NCI-H1105 (cell line): Measurements from ENCODE around the gene SERTM1.

Experiments used
- DNase-seq: peaks from one replicate; lab custom pipeline; 2025; lab: John Stamatoyannopoulos, UW

The SERTM1 gene

DNA sequence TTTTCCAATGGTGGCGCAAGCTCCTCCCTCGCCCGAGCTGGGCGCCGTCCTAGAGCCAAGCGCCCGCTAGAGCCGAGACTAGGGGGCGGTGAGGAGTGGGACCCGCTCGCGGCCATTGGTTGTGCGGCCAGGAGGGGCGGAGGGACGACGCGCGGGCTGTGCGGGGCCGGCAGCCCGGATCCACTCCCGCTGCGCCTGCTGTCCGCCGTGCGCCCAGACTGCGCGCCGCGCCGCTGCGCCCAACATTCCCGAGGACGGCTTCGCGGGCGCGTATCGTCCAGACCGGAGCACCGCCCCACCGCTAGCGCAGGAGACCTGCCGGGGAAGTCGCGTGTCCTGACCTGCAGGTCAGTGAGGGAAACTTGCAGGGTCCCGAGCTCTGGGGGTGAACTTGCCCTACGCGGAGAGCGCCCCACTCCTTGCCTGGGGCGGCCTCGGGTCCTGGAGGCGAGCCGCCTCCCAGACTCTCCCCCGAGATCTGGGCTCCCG, at the start of gene SERTM1:
TSS of gene SERTM1 (plus strand) at position 183 of the 489 bp plus-strand sequence. CDS start 21,059 bp downstream, outside the sequence.
- DNase-seq = peak; percentile 17

DNA sequence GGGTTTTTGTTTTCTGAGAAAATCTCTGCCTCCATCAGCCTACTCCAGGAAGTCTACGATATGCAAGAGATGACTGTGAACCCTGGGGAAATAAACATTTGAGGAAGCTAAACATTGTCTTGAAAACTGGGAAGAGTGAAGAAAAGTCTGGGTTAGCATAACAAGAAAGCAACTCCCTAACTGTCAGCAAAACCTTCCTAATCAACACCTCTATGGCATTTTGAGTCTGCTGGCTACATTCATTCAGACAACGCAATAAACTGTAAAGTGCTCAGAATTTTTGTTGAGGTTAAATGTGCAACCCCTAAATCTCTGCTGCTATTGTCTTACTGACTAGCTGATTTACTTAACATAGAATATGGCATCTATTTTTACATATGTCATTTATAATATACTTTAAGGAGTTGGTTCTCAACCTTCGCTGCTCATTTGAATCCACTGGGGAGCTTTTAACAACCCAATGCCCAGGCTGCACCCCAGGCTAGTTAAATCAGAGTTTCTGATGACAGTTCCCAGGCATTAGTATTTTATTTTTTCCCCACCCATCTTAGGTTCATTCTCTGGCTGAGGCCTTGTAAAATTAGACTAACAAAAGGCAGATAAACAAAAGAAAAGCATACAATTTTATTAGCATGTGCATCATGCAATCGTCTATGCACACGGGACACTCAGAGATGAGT, 45.3 kb upstream of the SERTM1 start:
- DNase-seq = no peak

DNA sequence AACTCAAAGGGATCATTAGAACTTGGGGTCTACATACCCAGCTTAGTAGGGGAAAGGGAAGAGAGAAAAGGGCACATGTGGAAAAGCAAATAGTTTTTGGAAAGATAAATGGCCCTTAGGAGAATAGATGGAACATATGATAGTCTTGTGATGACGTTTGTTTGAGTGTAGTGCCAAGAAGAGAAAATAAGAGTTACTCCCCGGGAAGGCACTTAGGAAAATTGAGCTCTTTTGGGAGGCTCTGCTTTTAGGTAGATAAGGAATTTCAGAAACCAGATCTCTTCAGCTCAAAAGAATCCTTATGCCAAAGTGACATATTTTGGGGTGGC, 44.8 kb upstream of the SERTM1 start:
- no peak for DNase-seq

DNA sequence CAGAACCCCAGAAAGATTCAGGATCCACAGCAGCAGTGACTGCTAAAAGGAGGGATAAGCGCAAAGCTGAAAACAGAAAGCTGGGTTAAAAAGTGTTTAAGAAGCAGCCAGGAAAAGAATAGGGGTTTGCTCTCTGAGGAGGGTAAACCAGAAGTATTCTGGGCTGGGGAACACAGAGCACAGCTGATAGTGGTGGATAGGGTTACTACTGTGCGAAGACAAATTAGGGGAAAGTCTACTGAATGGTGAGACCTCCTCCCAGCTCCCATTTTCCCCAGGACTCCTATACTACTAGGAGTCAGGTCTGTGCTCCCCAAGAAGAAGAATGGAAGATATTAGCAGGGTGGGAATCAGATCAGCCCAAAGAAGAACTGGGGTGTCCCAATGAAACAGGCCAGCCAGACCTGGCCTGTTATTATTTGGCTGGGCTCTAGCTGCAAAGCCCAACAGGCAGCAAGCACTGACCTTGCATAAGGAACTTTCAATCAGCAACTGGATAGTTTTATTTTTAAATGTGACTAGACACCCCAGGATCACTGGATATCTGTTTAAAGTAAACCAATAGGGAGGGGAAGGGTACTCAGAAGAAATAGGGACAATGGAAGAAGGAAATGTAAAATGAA, 43.5 kb upstream of the SERTM1 start:
- no peak for DNase-seq

DNA sequence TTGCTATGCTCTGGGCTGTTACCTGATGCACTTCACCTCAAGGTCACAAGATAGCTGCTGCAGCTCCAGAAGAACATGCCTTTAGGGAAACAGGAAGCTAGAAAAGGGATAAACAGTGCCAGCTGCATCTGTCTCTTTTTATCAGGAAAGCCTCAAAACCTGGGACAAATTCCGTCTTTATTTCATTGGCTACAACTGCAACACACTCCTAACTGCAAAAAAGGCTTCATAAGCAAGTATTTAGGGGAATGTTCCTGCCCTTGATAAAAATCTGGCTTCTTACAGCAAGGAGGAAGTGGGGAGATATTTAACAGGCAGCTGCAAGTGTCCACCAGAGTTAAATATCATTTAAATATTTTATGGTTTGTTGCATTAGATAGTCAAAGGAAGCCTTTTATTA, 34.2 kb upstream of the SERTM1 start:
- no peak for DNase-seq

DNA sequence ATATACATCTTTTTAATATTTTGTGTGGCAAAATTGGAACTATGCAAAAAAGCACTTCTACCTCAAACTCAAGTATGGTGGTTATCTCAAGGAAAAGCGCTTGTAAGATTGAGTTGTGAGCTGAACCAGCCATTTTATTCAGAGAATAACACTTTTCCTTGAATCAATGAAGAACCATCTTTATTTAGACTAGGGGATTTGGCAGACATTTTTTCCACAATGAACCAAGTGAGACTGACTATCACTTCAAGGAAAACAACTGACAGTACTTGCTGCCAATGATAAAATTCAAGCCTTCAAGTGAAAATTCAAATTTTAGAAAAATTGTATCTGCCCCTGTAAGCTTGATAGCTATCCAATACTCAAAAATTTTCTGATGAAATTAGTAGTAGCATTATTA, 23.2 kb upstream of the SERTM1 start:
- no peak for DNase-seq

DNA sequence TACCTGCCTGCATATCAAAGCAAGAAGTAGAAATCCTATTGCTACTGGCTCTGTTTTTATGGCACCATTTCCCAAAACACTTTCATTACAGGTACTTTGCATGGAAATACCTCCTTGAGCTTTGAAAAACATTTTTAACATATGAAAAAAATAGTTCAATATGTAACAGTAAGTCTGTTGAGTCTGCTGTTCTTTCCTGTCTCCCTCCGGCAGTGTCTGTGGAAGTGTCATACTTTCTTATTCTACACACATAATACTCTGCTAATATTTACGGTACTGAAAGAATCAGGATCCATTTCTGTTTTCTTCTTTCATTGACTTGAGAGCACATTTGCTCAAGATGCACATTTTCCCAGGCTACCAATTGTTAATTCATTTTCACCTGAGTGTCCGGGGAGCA, 8.2 kb upstream of the SERTM1 start:
- DNase-seq = no peak

DNA sequence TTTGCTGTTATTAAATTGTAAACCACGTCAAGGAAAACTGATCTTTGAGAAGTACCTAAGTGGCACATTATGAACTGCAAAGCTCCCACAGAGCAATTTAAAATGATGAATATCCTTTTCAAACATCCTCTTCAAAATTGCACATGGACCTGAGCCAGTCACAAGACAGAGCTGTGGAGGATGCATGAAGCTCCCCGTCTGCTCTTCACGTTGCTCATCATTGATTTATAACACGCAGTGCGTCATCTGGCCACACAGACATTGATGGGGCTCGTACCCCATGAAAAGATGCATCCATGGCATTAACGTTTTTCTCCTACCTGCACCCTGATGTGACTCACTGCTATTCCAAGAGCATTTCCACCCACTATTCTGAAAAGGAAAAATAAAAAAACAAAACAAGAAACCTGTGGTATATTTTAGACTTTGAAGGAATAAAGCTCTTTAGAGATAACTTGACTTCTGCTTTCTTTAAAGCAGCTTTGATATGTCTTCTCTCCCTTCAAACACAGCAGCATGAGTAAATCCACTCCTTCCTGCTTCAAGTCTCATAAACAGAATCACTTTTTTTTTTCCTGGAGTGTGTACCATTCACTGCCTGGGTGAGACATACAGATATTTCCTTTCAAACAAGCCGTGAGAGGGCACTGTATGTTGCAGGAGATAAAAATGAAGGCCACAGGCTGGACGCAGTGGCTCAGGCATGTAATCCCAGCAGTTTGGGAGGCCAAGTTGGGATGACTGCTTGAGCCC, 7.2 kb upstream of the SERTM1 start:
- DNase-seq = no peak

DNA sequence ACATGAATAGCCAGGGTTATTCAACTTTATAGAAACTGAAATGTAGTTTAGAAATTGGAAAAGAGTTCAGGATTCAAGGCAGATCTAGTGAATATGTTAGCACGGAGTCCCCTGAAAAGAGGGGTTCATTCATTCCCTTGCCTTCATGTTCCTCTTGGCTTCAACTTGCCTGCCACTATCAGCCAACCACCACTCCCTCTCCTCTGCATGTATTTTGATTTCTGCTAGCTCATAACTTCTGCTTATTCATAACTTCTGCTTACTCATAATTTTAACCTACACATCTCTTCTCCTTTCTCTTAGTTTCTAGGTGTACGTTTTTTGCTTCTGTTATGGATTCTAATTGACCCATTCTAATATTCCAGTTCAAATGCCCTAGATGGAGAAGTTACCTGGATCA, 5.5 kb upstream of the SERTM1 start:
- DNase-seq = no peak

DNA sequence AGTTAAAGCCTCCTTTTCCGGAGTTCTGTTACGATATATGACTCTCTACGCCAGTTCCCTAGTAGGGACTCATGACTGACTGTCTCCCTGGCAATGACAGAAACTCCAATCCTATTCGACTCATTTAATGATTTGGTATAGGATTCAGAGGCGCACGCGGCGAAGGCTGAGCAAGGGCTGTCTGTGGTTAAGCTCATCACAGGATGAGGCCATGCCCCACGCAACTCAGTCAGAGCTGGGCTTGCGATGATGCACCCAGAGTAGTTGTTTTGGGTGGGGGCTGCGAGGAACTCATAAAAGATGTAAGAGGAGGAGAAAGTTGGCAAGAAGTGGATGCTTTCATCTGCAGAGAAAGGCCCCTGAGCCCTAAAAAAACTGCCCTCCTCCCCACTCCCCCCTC, 468 bp upstream of the SERTM1 start:
- no peak for DNase-seq

DNA sequence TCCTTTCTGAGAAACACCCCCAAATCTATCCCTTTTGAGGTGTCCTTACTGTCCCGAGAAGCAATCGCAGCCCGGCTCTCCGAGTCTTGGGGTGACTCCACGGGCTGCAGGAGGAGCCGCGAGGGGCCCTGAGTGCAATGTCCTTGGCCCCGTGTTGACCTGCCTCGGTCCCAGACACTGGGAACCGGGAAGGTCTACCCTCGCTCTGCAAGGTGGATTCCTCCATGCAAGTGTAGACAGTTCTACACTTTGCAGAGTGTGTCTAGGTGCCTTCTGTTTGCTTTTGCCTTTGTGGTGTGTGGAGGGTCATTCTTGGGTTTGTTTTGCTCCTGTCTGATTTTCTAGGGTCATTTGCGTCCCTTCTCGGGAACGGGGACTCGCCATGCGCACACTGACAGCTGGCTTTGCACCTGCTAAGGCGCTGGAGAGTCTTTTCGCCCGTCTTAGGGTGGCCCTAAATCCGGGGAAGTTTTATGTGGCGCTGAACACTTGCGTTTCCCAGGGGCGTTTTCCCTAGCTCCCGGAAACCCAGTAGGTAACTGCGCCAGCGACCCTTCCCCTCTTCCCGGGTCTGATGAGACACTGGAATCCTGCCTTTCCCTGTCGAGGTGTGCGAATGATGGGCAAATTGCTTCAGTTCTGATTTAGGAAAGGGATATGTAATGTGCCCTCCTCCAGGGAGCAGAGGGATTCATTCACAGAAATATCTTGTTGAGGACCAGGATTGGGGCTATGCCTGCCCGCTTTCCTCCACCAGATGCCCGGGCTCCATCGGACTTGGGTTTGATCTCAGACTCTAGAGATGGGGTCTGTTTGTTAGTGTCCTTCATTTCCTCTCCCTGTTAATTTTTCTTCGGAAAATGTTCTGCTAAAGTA, 755 bp downstream of the SERTM1 start:
- DNase-seq = no peak

DNA sequence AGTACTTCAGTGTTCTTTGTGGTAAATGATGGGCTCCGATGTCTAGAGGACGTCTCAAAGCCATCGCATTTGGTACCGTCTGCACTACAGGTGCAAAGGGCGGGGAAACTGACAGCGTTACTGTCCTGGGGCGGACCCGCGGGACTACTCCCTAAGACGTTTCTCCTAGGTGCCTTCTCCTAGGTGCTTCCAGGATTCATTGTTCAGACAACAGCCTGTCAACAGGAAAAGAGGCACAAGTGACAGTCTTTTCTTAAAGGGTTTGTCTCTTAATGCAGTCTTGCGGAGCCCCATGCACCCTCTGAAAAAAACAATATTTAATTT, 1.4 kb downstream of the SERTM1 start:
- no peak for DNase-seq

DNA sequence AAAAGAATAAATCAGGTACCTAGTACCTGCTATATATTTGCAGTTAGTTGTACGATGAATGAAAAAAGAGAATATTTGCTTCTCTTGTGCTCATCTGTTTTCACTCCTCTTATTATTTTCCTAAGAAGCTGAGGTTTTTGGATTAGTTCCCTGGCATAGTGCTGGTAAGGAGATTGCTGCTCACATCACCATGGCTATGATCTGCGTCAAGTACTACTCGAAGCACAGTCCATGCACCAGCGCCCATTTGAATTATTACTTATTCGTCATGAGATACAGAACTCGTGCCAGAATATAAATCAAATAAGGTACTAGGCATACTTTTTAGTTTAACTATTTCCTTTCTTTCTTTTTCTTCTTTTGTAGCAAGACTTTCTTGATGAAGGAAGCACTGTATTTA, 7.1 kb downstream of the SERTM1 start:
- DNase-seq = no peak

DNA sequence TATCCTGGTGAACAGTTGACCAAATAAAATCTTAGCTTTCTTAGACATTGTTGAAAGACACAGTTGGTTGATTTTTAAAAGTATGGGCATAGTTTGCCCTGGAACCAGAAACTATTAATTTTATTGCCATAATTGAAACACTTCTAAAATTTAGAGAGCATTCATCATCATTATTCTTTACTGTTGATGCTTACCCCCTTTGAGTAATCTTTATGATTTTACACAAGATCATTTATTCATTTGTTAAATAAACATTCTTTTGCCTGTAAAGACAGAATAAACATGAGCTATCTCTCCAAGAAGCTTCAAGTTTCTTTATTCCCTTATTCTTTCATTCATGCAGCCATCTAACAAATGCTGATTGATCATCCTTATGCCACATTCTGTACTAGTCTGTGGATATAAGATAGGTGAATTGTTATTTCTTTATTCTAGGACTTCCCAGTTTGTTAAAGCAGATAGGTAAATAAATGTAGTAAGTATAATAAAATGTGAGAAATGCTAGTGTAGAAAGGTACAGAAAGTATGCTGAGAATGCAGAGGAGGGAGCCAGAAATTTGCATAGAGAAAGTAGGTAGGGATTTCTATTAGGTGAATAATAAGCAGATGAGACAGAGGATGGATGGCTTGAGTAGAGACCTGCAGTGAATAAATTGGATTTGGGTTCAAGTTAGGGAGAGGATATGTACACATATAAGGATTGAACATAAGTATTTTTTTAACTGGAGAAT, 8.2 kb downstream of the SERTM1 start:
- DNase-seq = no peak

DNA sequence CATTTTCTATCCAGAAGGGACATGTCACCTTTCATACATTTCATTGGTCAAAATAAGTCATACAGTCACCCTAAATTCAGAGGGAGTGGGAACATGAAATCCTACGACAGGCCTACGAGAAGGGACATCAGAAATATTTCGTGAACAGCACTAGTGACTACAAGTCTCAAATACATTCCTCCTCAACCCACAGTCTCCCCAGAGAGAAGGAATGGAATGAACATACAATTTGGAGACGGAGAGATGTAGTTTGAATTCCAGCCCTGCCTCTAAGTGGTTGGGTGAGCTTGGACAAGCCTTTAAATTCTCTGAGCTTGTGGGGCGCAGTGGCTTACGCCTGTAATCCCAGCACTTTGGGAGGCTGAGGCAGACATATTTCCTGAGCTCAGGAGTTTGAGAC, 9.9 kb downstream of the SERTM1 start:
- no peak for DNase-seq

DNA sequence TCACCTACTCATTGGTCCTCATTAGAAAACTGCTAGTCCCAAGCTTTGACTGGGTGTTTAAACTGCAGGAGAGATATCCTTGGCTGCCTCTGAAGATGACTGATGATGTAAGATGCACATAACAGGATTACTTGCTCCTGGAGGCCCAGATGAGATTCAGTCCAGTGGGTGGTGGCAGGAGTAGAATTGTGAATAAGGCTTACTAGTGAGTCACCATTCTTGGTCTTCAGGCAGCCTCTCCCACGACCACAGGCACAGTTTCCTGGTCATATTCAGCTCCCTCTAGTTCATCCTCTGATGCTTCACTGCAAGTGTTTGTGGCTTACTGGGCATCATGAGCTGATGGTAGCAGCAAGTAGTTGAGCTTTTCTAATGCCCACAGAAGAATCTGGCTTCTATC, 12.1 kb downstream of the SERTM1 start:
- DNase-seq = no peak

DNA sequence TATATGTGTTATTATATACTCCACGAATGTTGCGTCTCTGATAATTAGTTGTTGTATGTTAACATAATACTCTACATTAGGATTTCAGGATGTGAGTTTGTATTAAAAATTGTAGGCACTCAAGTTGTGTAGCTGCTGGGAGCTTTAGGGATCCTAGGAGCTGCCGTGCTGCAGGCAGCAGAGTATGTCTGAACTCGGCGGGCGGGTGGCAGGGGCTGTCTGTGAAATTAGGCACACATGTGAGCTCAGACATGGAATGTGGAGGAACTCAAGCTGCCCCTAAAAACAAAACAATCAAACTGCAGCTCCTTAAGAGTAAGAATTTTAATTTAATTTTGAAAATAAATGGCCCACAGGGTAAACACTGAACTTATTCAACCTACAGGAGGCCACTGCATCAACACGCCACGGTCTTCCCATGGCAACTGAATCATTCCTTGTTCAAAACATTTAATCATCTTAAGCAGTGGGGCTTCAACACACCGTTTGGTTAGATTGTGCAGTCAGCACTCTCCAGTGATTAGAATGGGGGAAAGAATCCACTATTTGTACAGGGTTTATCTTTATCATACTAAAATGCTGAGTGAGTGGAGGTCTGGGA, 22.7 kb downstream of the SERTM1 start:
- DNase-seq = no peak

DNA sequence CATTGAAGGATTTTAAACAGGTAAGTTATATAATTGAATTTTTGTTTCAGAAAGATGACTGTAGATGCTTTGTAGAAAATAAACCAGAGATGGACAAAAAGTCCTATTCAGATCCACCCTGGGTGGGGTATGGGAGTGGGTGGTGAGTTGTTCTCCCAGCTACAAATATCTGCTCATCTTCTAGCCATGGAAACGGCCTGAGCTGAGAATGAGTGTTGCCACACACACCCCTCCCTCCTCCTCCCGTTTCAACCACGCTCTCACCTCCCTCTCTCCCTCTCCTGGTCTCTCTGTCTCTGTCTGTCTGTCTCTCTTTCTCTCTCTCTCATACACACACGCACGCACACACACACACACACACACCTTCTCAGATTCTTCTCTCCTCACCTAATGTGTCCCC, 26.4 kb downstream of the SERTM1 start:
- no peak for DNase-seq

DNA sequence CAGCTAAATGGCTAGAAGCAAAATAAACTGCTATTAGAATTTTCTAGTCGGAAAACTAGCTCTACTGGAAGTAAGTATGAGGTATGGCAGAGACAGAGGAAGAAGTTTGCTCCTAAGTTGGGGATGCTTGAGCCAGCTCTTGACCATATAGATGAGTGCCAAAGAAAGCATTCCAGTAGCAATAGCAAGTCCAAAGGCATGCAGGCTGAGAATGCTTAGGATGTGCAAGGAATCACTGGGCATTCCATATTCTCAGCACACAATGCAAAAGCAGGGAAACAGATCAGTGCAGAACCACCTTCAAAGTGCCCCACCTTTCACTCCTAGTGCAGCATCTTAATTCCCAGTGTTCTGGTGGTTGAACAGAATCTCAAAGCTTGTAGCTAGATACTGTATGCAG, 32.9 kb downstream of the SERTM1 start:
- DNase-seq = no peak

DNA sequence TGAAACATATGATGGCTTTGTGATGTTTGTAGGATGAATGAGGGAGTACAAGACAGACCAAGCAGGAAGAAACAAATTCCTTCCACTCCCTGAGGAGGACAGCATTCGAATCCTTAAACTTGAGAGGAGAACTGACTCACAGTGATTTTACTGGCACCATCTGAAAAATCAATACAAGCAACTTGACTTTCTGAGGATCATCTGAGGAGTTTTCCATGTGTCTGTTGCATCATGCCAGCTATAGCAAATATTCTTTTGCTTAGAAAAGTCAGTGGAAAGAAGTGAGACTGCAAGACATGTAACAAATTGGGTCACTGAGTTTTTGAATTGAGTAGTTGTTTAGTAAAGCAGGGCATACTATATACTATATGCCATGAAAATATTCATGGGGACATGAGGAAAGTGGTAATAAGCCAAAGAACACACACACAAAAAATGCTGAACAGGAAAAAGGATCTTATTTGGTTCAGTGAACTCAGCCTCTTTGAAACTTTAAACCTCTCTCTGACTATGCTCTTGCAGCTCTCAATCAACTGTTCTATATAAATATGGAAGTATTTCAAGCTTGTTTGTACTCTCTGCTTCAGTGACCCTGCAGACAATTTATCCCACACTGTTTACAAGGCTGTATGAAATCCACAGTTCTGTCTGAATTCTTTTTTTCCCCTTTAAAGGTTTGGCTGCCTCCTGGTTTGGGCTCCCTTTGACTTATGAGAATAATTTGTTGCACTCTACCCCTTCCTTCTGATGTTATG, 35.5 kb downstream of the SERTM1 start:
- DNase-seq = no peak

DNA sequence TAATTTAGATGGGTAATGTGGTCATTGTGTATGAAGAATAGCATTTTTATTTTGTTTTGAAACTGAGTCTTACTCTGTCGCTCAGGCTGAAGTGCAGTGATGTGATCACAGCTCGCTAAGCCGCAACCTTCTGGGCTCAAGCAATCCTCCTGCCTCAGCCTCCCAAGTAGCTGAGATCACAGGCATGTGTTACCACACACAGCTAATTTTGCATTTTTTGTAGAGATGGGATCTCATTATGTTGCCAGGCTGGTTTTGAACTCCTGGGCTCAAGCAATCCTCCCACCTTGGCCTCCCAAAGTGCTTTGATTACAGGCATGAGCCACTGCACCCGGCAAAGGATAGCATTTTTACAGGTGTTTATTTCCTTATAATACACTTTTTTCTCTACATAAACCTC, 36.6 kb downstream of the SERTM1 start:
- DNase-seq = no peak
